Activated CD4-positive, alpha-beta T cell treated with anti-CD3 and anti-CD28 coated beads, Interleukin-2, amount 50 U/mL, for 1 hour (primary cell): ENCODE measurements around the gene LHX8.
"Not testable (repeated sequence)": the region's sequence is repeated elsewhere in the genome, so short reads cannot be mapped to it uniquely, and the experiment has no call there.

ENCODE experiments used
- DNase-seq: peaks from one replicate; pipeline ENCODE4 v3.0.0-alpha.2; 2020

Gene LHX8

GRCh38 chr1:75133750-75134646, at the start of gene LHX8:
LHX8 (plus strand) TSS chr1:75134388; CDS start chr1:75136615, 2,227 bp downstream.
- no peak for DNase-seq

GRCh38 chr1:75085931-75086330, 48.3 kb upstream of the LHX8 start:
- no peak for DNase-seq

GRCh38 chr1:75087278-75087677, 46.9 kb upstream of the LHX8 start:
- no peak for DNase-seq

GRCh38 chr1:75092141-75092540, 42.0 kb upstream of the LHX8 start:
- DNase-seq = no peak

- no peak for DNase-seq
These were observed 36.5 kb upstream of the LHX8 start for GRCh38 chr1:75097654-75098053.

- DNase-seq = no peak
These were observed 34.6 kb upstream of the LHX8 start for GRCh38 chr1:75099581-75099980.

- no peak for DNase-seq
These were observed 33.6 kb upstream of the LHX8 start for GRCh38 chr1:75100481-75101092.

GRCh38 chr1:75112362-75112951, 21.7 kb upstream of the LHX8 start:
- DNase-seq = not testable (repeated sequence)

GRCh38 chr1:75115654-75116053, 18.5 kb upstream of the LHX8 start:
- DNase-seq = no peak

GRCh38 chr1:75123756-75124155, 10.4 kb upstream of the LHX8 start:
- DNase-seq = no peak

GRCh38 chr1:75124510-75124909, 9.7 kb upstream of the LHX8 start:
- no peak for DNase-seq

- DNase-seq = no peak
These were observed 8.9 kb upstream of the LHX8 start for GRCh38 chr1:75125161-75125726.

- DNase-seq = no peak
These were observed 7.5 kb upstream of the LHX8 start for GRCh38 chr1:75126611-75127101.

GRCh38 chr1:75127916-75128717, 6.1 kb upstream of the LHX8 start:
- DNase-seq = no peak

- DNase-seq = no peak
These were observed 4.6 kb upstream of the LHX8 start for GRCh38 chr1:75129660-75129982.

- DNase-seq = no peak
These were observed 4.0 kb upstream of the LHX8 start for GRCh38 chr1:75129983-75130789.

- no peak for DNase-seq
These were observed 3.2 kb upstream of the LHX8 start for GRCh38 chr1:75130865-75131564.

GRCh38 chr1:75131565-75132241, 2.5 kb upstream of the LHX8 start:
- DNase-seq = no peak

GRCh38 chr1:75132242-75132811, 1.9 kb upstream of the LHX8 start:
- DNase-seq = no peak
